Central memory CD4-positive, alpha-beta T cell (primary cell): ENCODE results near the gene PGRMC1.
A peak's percentile ranks its signal among the peaks of the same experiment; 100 is the strongest.
"Not testable (repeated sequence)": the region's sequence is repeated elsewhere in the genome, so short reads cannot be mapped to it uniquely, and the experiment has no call there.

Source experiments
- DNase-seq: peaks from one replicate; pipeline ENCODE4 v3.0.0; 2022
- total RNA-seq, 3 experiments: gene quantifications; one replicate each; lab custom pipeline; 2026; lab: John Stamatoyannopoulos, UW

The PGRMC1 gene
- total RNA-seq: 17.0 to 53.4 (median 30.6) reads per million in 3 experiments

DNA sequence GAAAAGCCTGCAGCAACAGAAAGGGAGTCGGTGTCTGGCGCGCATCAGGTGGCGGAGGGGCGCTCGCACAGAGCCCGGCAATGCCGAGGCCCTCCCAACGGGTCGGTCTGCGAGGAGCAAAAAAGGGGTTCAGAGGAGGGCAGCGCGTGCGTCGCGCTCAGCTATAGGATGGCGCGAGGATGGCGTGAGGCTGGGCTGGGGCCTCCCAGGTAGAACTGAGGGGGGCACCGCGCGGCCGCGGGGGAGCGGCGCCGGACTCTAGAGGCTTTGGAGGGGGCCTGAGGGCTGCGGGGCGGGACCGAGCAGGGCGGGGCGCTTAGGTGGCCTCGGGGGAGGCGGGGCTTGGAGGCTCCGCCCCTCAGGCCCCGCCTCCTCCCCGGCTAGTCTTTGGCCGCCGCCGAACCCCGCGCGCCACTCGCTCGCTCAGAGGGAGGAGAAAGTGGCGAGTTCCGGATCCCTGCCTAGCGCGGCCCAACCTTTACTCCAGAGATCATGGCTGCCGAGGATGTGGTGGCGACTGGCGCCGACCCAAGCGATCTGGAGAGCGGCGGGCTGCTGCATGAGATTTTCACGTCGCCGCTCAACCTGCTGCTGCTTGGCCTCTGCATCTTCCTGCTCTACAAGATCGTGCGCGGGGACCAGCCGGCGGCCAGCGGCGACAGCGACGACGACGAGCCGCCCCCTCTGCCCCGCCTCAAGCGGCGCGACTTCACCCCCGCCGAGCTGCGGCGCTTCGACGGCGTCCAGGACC is at the start of gene PGRMC1:
TSS of gene PGRMC1 (plus strand) at position 414 of the 751 bp plus-strand sequence. CDS start at position 493, 79 bp downstream.
- peak; percentile 81 for DNase-seq

GRCh38 chrX:119186763-119187162 is 49.3 kb upstream of the PGRMC1 start:
- no peak for DNase-seq

GRCh38 chrX:119187298-119187697 is 48.8 kb upstream of the PGRMC1 start:
- no peak for DNase-seq

- DNase-seq: no peak
Measured at GRCh38 chrX:119189115-119189514, 47.0 kb upstream of the PGRMC1 start.

- DNase-seq: no peak
Measured at GRCh38 chrX:119189595-119189994, 46.5 kb upstream of the PGRMC1 start.

DNA sequence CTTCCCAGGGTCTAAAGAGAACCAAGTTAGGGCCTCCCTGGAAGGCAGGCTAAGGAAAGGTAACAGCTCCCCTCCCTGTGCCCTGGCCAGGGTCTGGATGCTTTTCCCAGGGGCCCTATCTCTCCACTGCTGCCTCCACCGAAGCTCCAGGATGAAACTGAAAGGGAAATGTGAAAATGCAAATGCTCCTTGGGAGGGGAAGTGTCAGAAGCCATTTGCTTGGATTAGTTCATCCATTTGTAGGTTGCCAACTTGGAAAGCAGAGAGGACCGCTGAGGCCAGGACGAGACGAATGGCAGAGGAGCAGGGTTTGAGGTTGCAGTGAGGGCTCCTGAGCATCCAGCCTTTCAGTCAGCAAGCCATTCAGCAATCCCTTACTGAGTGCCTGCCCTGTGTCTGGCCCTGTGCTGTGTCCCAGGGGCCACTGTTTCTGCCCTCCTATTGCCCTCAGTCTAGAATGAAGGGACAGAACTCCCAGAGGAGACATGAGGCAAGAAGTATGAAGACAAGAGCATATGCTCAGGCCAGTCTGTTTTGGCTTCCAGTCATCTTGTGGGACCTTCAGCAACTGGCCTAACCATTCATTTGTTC is 45.9 kb upstream of the PGRMC1 start:
- no peak for DNase-seq

DNA sequence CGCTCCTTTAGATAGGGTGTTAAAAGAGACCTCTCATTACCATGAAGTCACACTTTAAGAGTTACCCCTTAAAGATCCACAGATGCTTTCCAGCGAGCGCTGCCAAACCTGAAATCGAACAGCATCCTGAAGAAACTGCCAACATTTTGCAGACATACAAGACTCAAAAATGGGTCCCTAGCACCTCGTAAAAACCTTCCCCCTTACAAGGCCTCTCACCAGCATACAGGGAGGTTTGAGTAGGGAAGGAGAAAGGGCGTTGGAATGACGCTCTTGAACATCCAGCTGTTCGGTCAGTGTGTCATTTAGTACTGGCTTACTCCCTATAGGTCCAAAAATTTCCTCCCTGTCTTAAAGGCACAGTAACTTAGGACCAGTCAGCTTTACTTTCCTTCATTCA is 45.3 kb upstream of the PGRMC1 start:
- no peak for DNase-seq

DNA sequence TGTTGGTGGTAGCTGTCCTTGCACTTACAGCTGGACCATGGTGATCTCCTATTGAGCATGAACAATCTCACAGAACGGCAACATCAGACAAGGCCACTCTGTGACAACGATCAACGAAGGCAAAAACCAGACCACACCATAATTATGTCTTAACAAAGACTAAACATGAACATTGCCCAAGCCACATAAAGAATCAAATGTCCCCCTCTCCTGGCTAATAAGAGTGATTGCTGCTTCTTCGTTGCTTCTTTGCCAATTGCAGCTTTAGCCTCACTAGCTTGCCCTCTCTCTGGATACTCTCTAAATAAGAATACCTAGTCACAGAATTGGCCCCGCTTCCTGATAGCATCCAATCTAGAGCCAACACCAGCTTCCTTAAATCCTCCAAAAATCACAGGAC is 41.5 kb upstream of the PGRMC1 start:
- no peak for DNase-seq

DNA sequence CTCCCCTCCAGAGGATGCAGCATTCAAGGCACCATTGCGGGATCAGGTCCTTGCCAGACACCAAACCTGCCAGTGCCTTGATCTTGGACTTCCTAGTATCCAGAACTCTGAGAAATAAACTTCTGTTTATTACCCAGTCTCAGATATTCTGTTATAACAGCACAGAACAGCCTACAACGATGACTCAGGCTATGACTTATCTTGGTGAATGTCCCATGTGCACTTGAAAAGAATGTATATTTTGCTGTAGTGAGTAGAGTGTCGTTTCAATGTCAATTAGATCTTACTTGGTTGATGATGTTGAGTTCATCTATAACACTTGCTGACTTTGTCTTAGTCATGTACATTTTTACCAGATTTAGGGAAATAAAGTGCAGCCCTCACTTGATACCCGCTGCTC is 34.5 kb upstream of the PGRMC1 start:
- DNase-seq: no peak

GRCh38 chrX:119206203-119206602 is 29.9 kb upstream of the PGRMC1 start:
- DNase-seq: no peak

- not testable (repeated sequence) for DNase-seq
Measured at GRCh38 chrX:119207483-119207882, 28.6 kb upstream of the PGRMC1 start.

DNA sequence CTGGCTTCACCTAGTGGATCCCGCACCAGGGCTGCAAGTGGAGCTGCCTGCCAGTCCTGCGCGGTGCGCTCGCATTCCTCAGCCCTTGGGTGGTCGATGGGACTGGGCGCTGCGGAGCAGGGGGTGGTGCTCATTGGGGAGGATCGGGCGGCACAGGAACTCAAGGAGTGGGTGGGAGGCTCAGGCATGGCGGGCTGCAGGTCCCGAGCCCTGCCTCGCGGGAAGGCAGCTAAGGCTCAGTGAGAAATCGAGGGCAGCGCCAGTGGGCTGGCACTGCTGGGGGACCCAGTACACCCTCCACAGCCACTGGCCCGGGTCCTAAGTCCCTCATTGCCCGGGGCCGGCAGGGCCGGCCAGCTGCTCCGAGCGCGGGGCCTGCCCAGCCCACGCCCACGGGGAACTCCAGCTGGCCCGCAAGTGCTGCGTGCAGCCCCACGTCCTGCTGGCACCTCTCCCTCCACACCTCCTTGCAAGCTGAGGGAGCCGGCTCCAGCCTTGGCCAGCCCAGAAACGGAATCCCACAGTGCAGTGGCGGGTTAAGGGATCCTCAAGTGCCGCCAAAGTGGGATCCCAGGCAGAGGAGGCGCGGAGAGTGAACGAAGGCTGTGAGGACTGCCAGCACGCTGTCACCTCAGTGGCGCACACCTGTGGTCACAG is 27.6 kb upstream of the PGRMC1 start:
- DNase-seq: no peak

- not testable (repeated sequence) for DNase-seq
Measured at GRCh38 chrX:119210931-119211648, 25.0 kb upstream of the PGRMC1 start.

GRCh38 chrX:119211649-119212014 is 24.5 kb upstream of the PGRMC1 start:
- DNase-seq: no peak

- DNase-seq: no peak
Measured at GRCh38 chrX:119218198-119218597, 17.9 kb upstream of the PGRMC1 start.

- no peak for DNase-seq
Measured at GRCh38 chrX:119222932-119223331, 13.2 kb upstream of the PGRMC1 start.

GRCh38 chrX:119223783-119224182 is 12.3 kb upstream of the PGRMC1 start:
- DNase-seq: no peak

- DNase-seq: no peak
Measured at GRCh38 chrX:119226446-119226845, 9.6 kb upstream of the PGRMC1 start.

DNA sequence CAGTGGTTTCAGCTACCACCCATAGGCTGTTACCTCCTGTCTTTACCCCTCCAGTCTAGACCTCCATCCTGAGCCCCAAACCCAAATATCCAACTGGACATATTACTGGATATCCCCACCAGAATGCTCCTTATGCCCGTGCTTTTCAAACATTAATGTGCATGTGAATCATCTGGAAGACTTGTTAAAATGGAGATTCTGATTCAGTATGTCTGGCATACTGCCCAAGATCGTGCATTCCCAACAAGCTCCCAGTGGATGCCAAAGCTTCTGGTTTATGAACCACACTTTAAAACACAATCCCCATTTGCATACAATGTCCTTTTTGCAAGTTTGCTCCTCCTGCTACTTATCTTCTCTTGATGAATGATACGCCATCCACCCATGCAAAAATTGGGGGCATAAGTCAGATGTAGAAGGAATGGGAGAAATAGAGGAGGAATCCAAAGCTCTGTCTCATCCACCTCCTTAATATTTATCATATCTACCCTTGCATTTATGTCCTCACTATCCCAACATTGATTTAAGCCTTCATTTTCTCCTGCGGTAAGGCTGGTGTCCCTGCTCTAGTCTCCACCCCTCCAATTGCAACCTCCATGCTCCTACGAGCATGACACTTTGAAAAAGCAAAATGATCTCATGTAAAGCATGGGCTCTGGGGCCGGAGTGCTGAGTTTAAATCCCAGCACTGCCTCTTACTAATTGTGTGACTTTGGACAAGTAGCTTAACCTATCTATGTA is 7.4 kb upstream of the PGRMC1 start:
- DNase-seq: no peak

DNA sequence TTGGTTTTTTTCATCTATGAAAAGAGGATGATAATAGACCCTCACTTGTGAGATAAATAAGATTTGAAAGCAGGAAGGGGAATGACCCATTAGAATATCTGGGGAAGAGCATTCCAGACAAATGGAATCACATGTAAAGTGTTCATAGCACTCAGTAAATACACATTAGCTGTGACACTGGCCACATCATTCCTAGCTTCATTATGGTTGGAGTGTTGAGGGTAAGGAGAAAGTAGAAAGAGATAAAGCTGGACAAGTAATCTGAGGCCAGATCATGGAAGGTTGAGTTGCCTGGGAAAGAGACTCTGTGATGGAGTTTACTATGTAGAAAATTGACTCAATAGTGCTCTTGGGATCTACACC is 6.9 kb upstream of the PGRMC1 start:
- DNase-seq: no peak

DNA sequence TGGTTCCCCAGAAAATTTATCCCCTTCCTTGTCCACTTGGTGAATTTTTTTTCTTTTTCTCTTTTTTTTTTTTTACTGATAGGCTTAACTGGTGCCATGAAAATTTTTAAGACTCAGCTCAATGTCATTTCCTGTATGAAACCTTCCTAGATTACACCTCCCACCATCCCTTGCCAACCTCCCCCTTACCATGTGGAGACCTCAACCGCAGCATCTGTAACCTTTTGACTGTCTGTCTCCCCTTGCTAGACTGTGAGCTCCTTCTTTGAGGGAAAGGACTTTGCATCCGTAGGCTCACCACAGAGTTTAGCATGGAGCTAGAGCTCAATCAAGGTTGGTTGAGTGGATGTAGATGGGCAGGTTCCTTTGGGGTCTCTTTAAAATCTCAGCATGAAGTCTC is 5.2 kb upstream of the PGRMC1 start:
- no peak for DNase-seq

DNA sequence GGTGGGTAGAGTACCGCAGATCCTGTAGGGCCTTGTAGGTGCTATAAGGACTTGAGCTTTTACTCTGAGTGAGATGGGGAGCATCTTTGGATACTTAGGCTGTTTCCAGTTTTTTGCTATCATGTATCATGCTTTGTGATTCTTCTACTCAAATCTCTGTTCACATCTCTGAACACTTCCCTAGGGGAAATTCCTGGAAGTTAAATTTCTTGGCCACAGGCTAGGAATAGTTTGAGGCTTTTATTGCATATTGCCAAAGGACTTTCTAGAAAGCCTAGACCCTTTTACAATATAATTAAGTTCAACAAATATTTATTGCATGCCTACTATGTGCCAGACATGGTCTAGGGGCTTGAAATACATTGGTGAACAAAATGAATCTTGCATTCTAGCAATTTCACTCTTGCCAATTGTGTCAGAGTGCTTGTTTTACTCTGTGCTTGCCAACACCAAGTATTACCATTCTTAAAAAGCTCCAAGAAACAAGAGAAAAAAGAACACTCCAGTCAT is 4.1 kb upstream of the PGRMC1 start:
- no peak for DNase-seq
